Endometrial microvascular endothelial cells (primary cell): ENCODE results near the gene EPB41L2. TPM values are rescaled to one million over a fixed set of nuclear protein-coding genes. Genes with fewer than 3 reads are reported as not detected.

Source experiments
- in situ Hi-C: cut with HindIII; loops from 2 replicates; pipeline ENCODE4 v1.10.0; 2017; ENCODE audit warnings: low sequenced_read_pairs, low pct_unique_long_range_greater_than_20kb; ENCODE audit errors: inconsistent ontology term
- total RNA-seq: library from RNA; depleted of rRNA; stranded (reverse); fragments of >200 nt; gene quantifications from one replicate; pipeline ENCODE4 v1.2.3, GENCODE V29; 2015; ENCODE audit errors: inconsistent ontology term

Gene EPB41L2
- total RNA-seq, 1 donor from 2014 or later: 50.5 TPM

- in situ Hi-C loops: no loop called here
Measured at GRCh38 chr6:130903602-130904001, 159.4 kb downstream of the EPB41L2 start.

- in situ Hi-C loops: no loop called here
Measured at GRCh38 chr6:130903007-130903406, 160.0 kb downstream of the EPB41L2 start.

- in situ Hi-C loops: no loop called here
Measured at GRCh38 chr6:130900913-130901312, 162.1 kb downstream of the EPB41L2 start.

GRCh38 chr6:130896249-130896648 lies 166.8 kb downstream of the EPB41L2 start:
- in situ Hi-C loops: no loop called here

- in situ Hi-C loops: no loop called here
Measured at GRCh38 chr6:130895516-130895915, 167.5 kb downstream of the EPB41L2 start.

- in situ Hi-C loops: no loop called here
Measured at GRCh38 chr6:130893766-130894165, 169.3 kb downstream of the EPB41L2 start.

- in situ Hi-C loops: no loop called here
Measured at GRCh38 chr6:130893277-130893676, 169.8 kb downstream of the EPB41L2 start.

- in situ Hi-C loops: no loop called here
Measured at GRCh38 chr6:130890521-130890971, 172.5 kb downstream of the EPB41L2 start.

GRCh38 chr6:130889423-130889822 lies 173.6 kb downstream of the EPB41L2 start:
- in situ Hi-C loops: no loop called here

GRCh38 chr6:130888246-130888645 lies 174.8 kb downstream of the EPB41L2 start:
- in situ Hi-C loops: no loop called here

- in situ Hi-C loops: no loop called here
Measured at GRCh38 chr6:130886966-130887365, 176.1 kb downstream of the EPB41L2 start.

- in situ Hi-C loops: no loop called here
Measured at GRCh38 chr6:130885392-130886192, 177.5 kb downstream of the EPB41L2 start.

GRCh38 chr6:130882370-130882769 lies 180.7 kb downstream of the EPB41L2 start:
- in situ Hi-C loops: no loop called here

GRCh38 chr6:130879826-130880225 lies 183.2 kb downstream of the EPB41L2 start:
- in situ Hi-C loops: no loop called here

GRCh38 chr6:130873746-130874145 lies 189.3 kb downstream of the EPB41L2 start:
- in situ Hi-C loops: no loop called here

- in situ Hi-C loops: no loop called here
Measured at GRCh38 chr6:130872250-130873095, 190.6 kb downstream of the EPB41L2 start.

- in situ Hi-C loops: no loop called here
Measured at GRCh38 chr6:130870179-130870880, 192.7 kb downstream of the EPB41L2 start.

- in situ Hi-C loops: no loop called here
Measured at GRCh38 chr6:130869681-130870080, 193.4 kb downstream of the EPB41L2 start.

- in situ Hi-C loops: no loop called here
Measured at GRCh38 chr6:130865793-130866192, 197.3 kb downstream of the EPB41L2 start.
